ENCODE data around the gene SLC46A2.

The SLC46A2 gene, protein sequence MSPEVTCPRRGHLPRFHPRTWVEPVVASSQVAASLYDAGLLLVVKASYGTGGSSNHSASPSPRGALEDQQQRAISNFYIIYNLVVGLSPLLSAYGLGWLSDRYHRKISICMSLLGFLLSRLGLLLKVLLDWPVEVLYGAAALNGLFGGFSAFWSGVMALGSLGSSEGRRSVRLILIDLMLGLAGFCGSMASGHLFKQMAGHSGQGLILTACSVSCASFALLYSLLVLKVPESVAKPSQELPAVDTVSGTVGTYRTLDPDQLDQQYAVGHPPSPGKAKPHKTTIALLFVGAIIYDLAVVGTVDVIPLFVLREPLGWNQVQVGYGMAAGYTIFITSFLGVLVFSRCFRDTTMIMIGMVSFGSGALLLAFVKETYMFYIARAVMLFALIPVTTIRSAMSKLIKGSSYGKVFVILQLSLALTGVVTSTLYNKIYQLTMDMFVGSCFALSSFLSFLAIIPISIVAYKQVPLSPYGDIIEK

DNA sequence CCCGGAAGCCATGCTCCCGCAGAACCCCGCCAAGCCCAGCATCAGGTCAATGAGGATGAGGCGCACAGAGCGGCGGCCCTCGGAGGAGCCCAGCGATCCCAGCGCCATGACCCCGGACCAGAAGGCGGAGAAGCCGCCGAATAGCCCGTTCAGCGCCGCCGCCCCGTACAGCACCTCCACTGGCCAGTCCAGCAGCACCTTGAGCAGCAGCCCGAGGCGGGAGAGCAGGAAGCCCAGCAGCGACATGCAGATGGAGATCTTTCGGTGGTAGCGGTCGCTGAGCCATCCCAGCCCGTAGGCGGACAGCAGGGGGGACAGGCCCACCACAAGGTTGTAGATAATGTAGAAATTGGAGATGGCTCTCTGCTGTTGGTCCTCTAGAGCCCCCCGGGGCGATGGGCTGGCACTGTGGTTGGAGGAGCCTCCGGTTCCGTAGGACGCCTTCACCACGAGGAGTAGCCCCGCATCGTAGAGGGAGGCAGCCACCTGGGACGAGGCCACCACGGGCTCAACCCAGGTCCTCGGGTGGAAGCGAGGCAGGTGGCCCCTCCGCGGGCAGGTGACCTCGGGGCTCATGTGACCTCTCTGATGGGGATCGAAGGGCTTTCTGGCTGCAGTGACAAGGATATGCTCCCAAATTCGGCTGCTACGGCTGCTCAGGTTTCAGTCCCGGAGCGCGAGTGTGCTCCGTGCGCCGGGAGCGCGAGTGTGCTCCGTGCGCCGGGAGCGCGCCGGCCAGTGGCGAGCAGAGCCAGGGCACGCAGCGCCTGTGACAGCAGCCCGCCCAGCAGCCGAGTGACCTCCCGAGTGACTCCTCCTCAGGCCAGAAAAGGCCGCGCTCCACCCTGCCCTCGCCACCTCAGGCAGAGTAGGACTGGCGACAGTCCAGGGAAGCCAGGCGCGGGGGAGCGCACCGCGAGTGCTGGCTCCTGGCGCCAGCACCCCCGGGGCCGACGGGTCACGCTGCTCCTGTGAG is at the start of gene SLC46A2:
TSS of gene SLC46A2 (minus strand) at position 771 of the 976 bp plus-strand sequence. CDS start at position 576, 195 bp downstream.
- DNase-seq (ENCODE audit: low read depth) = no peak

DNA sequence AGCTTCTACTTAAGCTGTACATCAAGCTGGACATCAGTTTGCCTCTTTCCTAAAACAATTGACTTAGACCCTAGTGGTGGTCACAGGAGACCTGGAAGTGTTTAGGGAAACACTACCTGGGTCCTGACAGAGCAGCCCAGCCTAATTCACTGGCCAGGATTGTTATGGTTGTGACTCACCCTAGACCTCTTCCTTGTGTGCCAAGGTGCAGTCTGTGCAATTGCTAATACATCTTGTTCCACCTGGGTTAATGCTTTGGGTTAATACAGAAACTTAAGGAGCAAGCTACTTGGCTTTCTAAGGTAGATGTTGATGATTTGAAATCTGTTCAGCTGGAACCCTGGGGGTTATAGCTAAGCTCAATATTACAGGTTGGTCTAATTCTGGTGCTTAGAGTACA is 48.7 kb upstream of the SLC46A2 start:
- no peak for DNase-seq (ENCODE audit: low read depth)

DNA sequence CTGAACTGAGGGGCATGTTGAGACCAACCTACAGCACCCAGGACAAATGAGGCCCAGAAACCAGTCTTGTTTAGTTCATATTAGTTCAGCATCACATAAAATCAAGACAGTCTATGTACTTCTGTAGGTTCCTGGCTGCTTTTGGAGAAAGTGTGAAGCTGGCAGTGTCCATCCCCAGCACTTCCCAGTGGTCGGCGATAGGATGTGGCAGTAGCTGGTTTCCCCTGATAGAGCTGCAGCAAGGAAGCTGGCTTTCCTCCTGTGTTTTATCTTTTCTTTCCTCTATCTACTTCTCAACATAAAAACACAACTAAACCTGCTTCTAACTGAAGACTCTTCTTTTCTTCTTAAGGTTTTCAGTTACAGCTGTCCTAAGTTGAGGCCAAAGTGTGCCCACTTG is 43.0 kb upstream of the SLC46A2 start:
- no peak for DNase-seq (ENCODE audit: low read depth)

DNA sequence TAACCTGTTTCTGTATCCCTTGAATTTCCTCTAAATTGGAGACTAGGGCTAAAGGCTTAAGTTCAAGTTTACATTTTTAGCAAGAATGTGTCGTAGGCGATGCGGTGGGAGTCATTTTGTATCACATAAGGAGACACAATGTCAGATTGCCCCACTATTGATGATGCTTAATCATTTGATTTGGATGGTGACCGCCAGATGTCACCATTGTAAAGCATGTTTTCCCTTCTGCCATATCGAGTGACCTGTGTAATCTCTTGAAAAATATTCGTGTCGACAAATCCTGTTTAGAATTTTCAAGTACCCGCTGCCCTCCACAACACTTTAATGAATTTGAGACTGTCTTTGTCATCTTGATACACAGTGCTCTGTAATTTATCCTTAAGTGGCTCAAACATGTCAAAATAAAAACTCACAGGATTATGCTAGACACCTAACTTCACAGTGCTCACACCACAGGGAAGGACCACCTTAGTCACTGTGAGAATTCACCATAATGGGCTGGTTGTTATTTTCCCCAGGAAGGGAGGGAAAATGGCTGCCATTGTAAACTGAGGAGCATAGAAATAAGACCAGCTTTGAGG is 34.5 kb upstream of the SLC46A2 start:
- DNase-seq (ENCODE audit: low read depth) = no peak

DNA sequence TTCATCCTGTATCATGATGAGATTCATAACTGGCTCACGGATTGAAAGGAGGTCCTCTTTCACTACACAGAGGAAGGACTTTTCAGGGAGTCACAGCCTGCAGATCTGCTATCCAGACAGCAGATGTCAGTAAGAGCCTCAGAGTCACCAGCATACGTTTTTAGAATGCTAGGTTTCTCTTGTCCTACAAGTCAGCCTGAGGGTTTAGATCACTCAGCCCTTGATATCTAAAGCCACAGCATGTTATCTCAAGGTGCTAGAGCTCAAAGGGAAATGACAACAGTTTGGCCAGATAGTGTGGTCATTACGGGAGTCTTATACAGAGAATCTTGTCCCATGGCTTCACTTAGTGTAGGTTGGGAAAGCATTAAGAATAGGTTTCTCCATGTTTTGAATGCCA is 30.9 kb upstream of the SLC46A2 start:
- no peak for DNase-seq (ENCODE audit: low read depth)

DNA sequence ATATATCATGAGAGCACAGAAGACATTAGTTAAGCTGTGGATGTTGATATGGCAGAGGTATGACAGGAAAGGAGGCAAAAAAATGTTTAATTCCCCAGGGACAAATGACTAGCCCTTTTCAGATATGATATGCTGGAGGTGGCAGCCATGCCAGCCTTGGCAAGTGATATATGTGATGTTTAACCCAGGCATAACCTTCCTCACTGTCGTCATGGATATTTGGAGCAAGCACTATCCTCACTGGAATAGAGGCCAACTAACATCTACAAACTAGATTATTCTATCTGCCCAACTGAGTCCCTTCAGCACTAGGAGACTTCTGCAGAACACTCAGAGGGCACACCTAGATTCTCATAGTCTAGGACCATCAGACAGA is 27.3 kb upstream of the SLC46A2 start:
- no peak for DNase-seq (ENCODE audit: low read depth)

DNA sequence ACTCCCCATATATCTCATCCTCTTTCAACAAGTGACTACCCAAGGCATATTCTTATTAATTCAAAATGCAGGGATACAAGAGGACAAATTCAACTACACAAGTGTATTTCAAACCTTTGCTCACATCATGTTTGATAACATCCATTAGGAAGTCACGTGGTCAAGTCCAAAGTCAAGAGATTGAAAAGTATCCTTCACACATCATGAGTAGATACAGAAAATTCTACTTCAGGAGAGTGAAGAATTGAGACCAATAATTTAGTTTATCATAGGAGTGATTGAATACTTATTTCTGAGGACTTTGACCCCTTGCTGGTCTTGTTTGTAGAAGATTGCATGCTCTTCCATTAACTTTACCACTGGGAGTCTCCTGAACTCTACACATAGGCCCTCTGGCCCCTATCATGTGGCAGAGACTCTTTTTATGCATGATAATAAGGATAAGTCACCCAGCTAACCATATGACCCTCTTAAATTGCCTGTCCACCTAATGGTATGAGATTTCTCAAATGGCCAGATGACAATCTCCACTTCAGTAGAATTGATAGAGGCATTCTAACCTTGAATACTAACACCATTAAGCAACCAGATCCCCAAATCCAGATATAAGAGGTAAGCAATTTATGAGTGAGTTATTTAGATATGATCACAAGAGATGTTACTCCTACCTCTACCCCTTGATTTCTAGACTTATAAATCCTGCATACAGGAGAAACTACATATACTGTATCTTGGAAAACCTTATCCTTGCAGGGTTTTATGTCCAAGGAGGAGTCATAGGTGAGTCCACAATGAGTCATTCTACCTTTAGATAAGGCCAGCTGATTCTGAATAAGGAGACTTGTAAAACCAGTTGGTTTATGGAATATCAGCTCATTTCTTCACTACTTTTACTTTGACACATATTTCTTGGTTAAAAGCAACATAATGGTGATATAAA is 26.6 kb upstream of the SLC46A2 start:
- DNase-seq (ENCODE audit: low read depth) = no peak

DNA sequence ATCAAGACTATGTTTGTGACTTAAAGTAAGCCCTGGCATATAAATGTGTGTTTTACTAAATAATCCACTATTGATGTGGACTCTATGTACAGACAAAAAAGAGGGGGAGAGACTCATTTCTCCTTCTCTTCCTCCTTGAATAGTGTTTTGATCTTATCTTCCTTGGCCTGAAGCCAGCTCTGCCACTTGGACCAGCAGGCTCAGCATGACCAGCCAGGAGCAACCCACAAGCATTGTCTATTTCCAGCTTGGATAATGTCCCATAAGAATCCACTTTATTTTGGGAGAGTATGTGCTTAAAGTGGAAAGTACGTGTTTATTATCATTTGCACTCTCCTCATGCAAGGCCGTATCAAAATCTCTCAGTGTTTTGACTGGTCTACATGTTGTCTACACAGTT is 23.8 kb upstream of the SLC46A2 start:
- DNase-seq (ENCODE audit: low read depth) = no peak

DNA sequence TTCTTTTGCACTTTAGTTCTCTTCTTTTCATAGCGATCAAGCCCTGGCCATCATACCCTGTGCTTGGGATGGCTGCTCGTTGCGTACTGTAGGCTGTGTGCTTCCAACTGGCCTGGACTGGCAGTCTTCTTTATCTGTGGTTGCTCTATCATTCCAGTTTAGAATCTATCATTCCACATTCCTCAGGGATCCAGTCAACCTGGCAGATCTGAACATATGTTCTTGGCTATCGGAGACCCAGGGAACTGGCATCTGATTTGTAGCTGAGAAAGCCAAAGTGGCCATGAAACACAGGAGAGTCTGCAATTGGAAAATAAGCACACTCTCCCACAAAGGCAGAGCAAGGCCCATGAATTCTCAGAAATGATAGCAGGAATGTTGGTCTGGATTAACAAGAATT is 22.6 kb upstream of the SLC46A2 start:
- DNase-seq (ENCODE audit: low read depth) = no peak

DNA sequence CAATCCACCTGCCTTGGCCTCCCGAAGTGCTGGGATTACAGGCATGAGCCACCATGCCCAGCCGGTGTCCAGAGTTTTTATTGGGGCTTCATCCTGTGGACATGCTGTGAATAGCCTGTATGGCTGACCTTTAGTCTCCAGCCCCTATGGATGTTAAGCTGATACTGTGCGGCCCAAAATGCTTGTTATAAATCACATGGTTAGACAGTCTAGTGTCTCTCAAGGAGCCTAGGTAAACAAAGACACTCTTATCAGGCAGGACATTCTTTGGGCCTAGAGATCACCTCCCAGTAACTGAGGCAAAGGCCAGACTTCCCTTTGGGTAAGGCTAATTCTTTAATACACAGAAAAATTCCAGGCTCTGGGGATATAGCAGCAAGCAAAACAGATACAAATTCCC is 22.0 kb upstream of the SLC46A2 start:
- no peak for DNase-seq (ENCODE audit: low read depth)

DNA sequence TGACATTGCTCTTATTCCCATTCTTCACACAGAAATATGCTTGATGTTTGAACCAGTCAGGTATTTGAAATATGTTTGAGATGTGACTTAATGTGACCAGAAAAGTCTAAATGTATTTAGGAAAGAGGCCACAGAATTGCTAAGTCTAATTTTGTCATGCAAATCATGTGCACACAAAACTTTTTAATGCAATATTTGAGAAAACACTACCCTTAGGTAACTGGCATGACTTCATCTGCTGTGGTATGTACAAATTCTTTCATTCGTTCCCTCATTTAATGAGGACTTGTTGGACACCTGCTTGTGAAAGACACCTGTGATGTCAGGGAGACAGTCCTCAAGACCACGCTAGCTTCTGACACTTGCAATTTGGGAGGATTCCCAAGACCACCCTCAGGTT is 21.1 kb upstream of the SLC46A2 start:
- DNase-seq (ENCODE audit: low read depth) = no peak

DNA sequence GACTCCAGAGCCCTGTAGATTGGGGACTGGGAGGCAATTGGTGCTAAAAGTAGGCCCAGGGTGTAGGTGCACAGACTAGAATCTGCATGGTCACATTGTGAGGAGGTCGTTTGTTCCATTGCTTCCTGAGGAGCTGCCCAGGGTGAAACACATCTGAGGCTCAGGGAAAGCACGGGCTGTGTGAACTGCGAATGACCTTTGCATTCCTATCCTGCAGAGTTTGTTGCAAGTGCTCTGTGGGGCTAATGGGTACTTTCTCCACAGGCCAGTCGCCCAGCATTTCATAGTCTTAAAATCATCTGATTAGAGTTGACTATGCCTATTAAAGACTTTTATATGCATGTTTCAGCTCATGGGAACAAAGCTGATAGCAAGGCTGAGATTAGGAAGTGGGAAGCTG is 14.4 kb upstream of the SLC46A2 start:
- DNase-seq (ENCODE audit: low read depth) = no peak

DNA sequence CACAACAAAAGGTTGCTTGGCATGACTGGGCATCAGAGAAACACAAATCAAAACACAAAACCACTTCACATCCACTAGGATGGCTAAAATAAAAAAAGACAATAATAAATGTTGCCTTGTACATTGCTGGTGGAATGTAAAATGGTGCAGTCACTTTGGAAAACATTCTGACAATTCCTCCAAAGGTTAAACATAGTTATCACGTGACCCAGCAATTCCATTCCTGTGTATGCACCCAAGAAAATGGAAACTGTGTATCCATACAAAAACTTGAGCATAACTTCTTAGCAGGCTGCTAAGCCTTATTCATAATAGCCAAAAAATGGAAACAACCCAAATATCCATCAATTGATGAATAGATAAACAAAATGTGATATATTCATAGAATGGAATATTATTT is 10.2 kb upstream of the SLC46A2 start:
- no peak for DNase-seq (ENCODE audit: low read depth)

DNA sequence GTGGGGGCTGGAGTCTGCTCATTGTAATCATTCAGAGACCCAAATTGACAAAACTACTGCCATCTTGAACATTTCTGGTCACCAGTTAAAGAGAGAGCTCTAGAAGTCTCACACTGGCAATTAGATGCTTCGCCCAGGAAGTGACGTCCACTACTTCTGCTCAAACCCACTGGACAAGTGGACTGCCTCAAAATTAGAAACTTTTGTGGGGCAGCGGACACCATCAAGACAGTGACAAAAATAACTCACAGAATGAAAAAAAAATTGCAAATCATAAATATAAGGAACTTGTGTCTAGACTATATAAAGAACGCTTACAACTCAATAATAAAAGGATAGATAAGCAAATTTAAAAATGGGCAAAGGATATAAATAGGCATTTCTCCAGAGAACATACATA is 9.8 kb upstream of the SLC46A2 start:
- no peak for DNase-seq (ENCODE audit: low read depth)

DNA sequence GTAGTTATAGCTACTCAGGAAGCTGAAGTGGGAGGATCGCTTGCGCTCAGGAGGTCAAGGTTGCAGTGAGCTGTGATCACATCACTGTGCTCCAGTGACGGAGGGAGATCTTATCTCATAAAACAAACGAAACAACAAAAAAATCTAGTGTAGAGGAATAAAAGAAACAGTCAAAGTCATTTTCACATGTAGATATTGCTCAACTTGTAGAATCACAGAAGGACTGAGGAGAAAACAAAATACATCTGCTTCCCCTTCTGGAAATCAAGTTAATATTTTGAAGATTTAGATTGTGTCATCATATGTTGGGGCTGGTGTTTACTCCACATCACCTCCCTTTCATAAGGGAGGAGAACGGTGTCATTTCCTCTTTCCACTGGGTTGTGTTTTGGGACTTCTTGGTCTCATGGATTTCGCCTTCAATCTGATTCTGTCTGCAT is 8.2 kb upstream of the SLC46A2 start:
- DNase-seq (ENCODE audit: low read depth) = no peak

DNA sequence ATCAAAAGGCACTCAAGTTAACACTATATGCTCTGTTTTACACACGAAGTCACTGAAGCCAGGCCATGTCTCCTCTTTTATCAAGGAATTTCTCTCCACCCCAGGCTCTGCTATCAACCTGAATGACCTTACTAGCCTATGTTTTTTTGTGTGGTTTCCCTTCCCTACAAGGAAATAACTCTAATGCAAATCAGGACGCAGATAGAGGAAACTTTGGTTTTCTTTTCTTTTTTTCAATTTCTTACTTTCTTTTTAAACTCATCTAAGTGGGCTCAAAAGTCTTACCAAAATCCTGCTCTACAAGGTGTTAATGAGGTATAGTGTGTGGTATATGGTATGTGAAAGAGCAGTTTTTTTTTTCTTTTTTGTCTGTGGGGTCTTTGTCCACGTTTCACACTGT is 5.5 kb upstream of the SLC46A2 start:
- DNase-seq (ENCODE audit: low read depth) = no peak

DNA sequence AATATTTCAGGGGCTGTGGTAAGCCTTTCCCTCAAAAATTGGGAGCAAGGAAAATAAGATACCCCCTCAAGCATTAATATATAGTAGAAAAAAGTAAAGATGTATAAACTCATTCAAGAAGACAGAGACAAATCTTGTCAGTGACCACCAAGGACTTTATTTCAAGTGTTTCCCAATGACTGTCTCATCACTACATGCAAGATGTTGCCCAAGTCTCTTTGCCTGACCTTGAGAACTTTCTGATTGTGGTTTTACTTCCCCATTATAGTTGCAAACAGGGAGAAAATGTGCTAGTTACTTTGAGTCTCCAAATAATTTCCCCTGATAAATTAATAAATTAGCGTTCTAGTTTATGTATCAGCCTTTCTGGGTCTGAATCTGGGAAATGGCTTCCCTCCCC is 4.0 kb upstream of the SLC46A2 start:
- DNase-seq (ENCODE audit: low read depth) = no peak

DNA sequence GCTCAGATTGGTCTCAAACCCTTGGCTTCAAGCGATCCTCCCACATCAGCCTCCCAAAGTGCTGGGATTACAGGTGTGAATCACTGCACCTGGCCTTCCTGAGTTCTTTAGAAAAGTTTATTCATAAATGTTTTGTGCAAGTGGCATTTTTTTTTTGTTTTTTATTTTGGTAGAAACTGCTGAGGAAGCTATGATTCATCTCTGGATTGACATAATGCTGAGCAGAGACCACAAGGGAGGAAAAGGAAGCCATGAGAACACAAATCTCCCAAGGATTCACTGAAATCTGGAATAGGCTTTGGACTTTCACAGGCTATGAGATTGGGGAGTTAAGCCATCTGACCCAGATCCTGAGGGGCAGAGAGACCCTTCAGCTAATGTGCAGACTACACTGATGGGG is 3.4 kb upstream of the SLC46A2 start:
- no peak for DNase-seq (ENCODE audit: low read depth)

DNA sequence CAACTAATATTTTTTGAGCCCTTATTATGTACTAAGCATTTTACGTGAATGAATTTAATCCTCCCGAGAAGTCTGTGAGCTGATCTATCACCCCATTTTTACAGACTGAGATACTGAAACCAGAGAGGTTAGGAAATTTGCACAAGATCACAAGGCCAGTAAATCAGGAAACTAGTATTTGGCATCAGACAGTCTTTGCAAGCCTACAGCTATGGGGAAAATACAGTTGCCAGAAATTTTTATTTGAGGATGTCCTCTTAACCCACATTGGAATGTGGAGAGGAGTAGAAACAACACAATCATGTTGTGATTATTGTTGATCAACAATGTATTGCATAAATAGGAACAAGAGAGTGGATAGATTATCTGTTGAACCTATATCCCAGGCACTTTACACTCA is 2.3 kb upstream of the SLC46A2 start:
- DNase-seq (ENCODE audit: low read depth) = no peak

DNA sequence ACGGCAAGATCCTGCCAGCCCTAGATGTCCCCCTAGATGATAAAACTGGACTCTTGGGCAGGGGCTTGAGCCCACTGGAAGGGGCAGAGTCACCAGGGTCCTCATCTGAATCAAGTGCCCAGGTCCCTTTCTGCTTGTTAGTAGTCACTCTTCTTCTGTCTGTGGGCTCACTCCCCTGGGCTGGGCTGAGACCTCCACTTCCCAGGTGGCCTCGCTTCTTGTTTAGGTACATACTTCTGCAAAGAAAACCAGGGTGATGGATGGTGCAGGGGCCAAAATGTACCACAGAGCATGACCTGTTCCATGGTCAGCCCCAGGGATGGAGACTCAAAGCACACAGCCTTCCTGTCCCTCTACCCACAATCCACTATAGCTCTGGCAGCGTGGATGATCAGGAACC is 845 bp upstream of the SLC46A2 start:
- no peak for DNase-seq (ENCODE audit: low read depth)

DNA sequence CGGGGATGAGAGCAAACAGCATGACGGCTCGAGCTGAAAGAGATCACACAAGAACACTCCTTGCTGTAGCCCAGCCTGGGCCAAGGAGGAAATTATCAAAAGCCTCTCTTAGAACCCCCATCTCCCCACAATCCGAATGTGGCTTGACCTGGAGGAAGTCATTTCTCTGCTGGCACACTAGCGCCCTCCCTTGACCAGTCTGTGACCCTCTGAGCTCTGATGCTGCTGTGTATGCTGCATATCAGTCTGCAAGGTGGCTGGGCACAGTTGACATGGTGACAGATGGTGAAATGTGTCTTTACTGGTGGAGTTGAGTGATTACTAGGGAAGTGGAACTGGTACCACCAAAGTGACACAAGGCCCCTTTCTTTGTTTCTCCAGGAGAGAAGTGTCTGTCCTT is 3.3 kb downstream of the SLC46A2 start:
- no peak for DNase-seq (ENCODE audit: low read depth)

DNA sequence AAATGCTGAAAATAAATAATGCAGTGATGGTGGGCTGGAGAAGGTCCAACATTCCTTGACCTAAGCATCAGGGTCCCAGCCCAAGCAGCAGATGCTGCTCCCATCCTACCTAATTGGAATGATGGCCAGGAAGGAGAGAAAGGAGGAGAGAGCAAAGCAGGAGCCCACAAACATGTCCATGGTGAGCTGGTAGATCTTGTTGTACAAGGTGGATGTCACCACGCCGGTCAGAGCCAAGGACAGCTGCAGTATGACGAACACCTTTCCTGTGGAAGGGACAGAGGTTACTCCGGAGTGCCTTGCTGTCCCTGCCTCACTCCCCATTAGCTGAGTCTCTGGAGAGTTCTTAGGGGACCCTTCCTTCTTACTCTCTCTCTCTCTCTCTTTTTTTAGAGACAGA is 4.3 kb downstream of the SLC46A2 start:
- no peak for DNase-seq (ENCODE audit: low read depth)
